ENCODE results near the gene TTC28.

DNA sequence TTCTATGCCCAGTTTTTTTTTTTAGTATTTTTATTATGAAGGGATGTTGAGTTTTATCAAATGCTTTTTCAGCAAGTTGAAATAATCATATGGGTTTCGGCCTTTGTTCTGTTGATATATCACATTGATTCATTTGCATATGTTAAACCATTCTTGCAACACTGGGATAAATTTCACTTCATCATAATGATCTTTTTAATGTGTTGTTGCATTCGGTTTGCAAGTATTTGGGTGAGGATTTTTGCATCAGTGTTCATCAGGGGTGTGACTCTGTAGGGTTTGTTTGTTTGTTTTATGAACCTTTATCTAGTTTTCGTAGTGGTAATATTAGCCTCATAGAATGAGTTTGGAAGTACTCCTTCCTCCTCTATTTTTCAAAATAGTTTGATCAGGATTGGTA lies 103.5 kb downstream of the TTC28 start:
- TF ChIP-seq, protein P1, sequence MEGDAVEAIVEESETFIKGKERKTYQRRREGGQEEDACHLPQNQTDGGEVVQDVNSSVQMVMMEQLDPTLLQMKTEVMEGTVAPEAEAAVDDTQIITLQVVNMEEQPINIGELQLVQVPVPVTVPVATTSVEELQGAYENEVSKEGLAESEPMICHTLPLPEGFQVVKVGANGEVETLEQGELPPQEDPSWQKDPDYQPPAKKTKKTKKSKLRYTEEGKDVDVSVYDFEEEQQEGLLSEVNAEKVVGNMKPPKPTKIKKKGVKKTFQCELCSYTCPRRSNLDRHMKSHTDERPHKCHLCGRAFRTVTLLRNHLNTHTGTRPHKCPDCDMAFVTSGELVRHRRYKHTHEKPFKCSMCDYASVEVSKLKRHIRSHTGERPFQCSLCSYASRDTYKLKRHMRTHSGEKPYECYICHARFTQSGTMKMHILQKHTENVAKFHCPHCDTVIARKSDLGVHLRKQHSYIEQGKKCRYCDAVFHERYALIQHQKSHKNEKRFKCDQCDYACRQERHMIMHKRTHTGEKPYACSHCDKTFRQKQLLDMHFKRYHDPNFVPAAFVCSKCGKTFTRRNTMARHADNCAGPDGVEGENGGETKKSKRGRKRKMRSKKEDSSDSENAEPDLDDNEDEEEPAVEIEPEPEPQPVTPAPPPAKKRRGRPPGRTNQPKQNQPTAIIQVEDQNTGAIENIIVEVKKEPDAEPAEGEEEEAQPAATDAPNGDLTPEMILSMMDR (IDR thresholded peaks at IDR 0.05; ENCODE audit: insufficient read depth, low read length, poor library complexity, severe bottlenecking): no peak
- TF ChIP-seq EZH2phosphoT487 (conservative IDR thresholded peaks at IDR 0.05; ENCODE audit: low read length): no peak

Measured in SU-DHL-6 (cell line).